ENCODE results near the gene QSOX1. TPM values are rescaled to one million over a fixed set of nuclear protein-coding genes. Genes with fewer than 3 reads are reported as not detected.

The QSOX1 gene
- total RNA-seq, 4 donors from 2014 or later, result 109 to 124 (median 119) TPM

GRCh38 chr1:180232521-180233043 is 77.9 kb downstream of the QSOX1 start:
- Histone ChIP-seq H3K27ac (no peak overlapping the region), H3K36me3 (no peaks in the 10 kb centered on the region), H3K27me3 (peaks cover 100% of the 10 kb centered on the region), H3K9me3 (no peaks in the 10 kb centered on the region), H3K4me1 (peaks cover 52 to 71% (median 59%) of the 10 kb centered on the region in 4 donors), H3K4me3 (no peak overlapping the region)
- 19% methylated on average over 11 of the region's 11 CpGs; no CpG with 5 or more reads in 1 of the 2 donors for WGBS, 2 donors (ENCODE audit: low coverage in 1 of 2)
- no peak for TF ChIP-seq EP300 (IDR thresholded peaks at IDR 0.05; ENCODE audit: low read depth)
- no peak for TF ChIP-seq POLR2A (IDR thresholded peaks at IDR 0.05)
- TF ChIP-seq, protein P1, sequence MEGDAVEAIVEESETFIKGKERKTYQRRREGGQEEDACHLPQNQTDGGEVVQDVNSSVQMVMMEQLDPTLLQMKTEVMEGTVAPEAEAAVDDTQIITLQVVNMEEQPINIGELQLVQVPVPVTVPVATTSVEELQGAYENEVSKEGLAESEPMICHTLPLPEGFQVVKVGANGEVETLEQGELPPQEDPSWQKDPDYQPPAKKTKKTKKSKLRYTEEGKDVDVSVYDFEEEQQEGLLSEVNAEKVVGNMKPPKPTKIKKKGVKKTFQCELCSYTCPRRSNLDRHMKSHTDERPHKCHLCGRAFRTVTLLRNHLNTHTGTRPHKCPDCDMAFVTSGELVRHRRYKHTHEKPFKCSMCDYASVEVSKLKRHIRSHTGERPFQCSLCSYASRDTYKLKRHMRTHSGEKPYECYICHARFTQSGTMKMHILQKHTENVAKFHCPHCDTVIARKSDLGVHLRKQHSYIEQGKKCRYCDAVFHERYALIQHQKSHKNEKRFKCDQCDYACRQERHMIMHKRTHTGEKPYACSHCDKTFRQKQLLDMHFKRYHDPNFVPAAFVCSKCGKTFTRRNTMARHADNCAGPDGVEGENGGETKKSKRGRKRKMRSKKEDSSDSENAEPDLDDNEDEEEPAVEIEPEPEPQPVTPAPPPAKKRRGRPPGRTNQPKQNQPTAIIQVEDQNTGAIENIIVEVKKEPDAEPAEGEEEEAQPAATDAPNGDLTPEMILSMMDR (IDR thresholded peaks at IDR 0.05), result no peak
- TF ChIP-seq POLR2AphosphoS5 (IDR thresholded peaks at IDR 0.05), result no peak
- no peak for DNase-seq
- in situ Hi-C loops (cut with MboI; ENCODE audit: low pct_ligation_motif_present in 1 of 4, low pct_unique_long_range_greater_than_20kb in 1 of 4, low sequenced_read_pairs in 3 of 4), result no loop called here
- intact Hi-C loops (cut with DNase I; ENCODE audit: low total_unique reads), result no loop called here

GRCh38 chr1:180233191-180234011 is 78.7 kb downstream of the QSOX1 start:
- in situ Hi-C loops (cut with MboI; ENCODE audit: low pct_ligation_motif_present in 1 of 4, low pct_unique_long_range_greater_than_20kb in 1 of 4, low sequenced_read_pairs in 3 of 4) (no loop called here), intact Hi-C loops (cut with DNase I; ENCODE audit: low total_unique reads) (no loop called here)
- TF ChIP-seq EP300 (IDR thresholded peaks at IDR 0.05; ENCODE audit: low read depth), result no peak
- TF ChIP-seq POLR2AphosphoS5 (IDR thresholded peaks at IDR 0.05), result no peak
- TF ChIP-seq, protein P1 (IDR thresholded peaks at IDR 0.05), result no peak
- no peak for TF ChIP-seq POLR2A (IDR thresholded peaks at IDR 0.05)
- Histone ChIP-seq H3K36me3 (no peaks in the 10 kb centered on the region), H3K4me3 (no peak overlapping the region), H3K27ac (no peak overlapping the region), H3K9me3 (no peaks in the 10 kb centered on the region), H3K27me3 (peaks cover 100% of the 10 kb centered on the region), H3K4me1 (peaks cover 52 to 71% (median 59%) of the 10 kb centered on the region in 4 donors)
- DNase-seq, result no peak
- 0 to 11% methylated on average over 5 to 64 of the region's 71 CpGs for WGBS, 2 donors (ENCODE audit: low coverage in 1 of 2)

GRCh38 chr1:180234369-180235076 is 79.9 kb downstream of the QSOX1 start:
- TF ChIP-seq POLR2AphosphoS5 (IDR thresholded peaks at IDR 0.05), result peak in 1 of 3 donors; percentile 12
- no peak for TF ChIP-seq EP300 (IDR thresholded peaks at IDR 0.05; ENCODE audit: low read depth)
- 0 to 5% methylated on average over 7 to 45 of the region's 51 CpGs for WGBS, 2 donors (ENCODE audit: low coverage in 1 of 2)
- H3K36me3 ChIP-seq, result no peaks in the 10 kb centered on the region
- peaks cover 47 to 62% (median 52%) of the 10 kb centered on the region in 4 donors for H3K4me1 ChIP-seq
- H3K4me3 ChIP-seq, result peak overlapping the region in 3 of 4 donors; percentile 2 to 42 (median 7)
- H3K27ac ChIP-seq, result no peak overlapping the region
- intact Hi-C loops (cut with DNase I; ENCODE audit: low total_unique reads), result no loop called here
- in situ Hi-C loops (cut with MboI; ENCODE audit: low pct_ligation_motif_present in 1 of 4, low pct_unique_long_range_greater_than_20kb in 1 of 4, low sequenced_read_pairs in 3 of 4), result no loop called here
- peaks cover 100% of the 10 kb centered on the region for H3K27me3 ChIP-seq
- DNase-seq, result peak; percentile 59
- H3K9me3 ChIP-seq, result no peaks in the 10 kb centered on the region

DNA sequence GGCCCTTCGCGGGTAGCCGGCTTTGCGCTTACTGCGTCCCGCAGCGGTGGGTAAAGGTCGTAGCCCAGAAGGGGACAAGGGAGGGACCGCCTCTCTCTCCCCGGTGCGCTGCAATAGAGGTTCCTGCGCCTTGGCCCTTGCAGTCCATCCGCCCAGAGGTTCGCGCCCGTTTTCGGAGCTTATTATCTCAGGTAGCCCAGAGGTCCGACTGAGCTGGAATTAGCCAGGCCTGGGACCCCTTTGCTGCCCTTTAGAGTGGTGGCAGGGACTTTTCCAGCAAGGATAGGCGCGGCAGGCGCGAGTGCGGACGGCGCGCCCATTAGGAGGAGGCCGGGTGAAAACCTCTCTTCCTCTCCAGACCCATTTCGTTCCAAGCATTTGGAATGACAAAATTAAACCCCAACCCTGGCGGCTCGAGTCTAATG is 80.4 kb downstream of the QSOX1 start:
- intact Hi-C loops (cut with DNase I; ENCODE audit: low total_unique reads), result no loop called here

More for the DNA sequence above, 80.4 kb downstream of the QSOX1 start:
- Histone ChIP-seq H3K27me3 (peaks cover 100% of the 10 kb centered on the region), H3K4me1 (peaks cover 44 to 59% (median 48%) of the 10 kb centered on the region in 4 donors), H3K27ac (no peak overlapping the region), H3K36me3 (no peaks in the 10 kb centered on the region), H3K4me3 (peak overlapping the region in 3 of 4 donors; percentile 2 to 42 (median 7)), H3K9me3 (no peaks in the 10 kb centered on the region)
- 9% methylated on average over 29 of the region's 30 CpGs; no CpG with 5 or more reads in 1 of the 2 donors for WGBS, 2 donors (ENCODE audit: low coverage in 1 of 2)
- in situ Hi-C loops (cut with MboI; ENCODE audit: low pct_ligation_motif_present in 1 of 4, low pct_unique_long_range_greater_than_20kb in 1 of 4, low sequenced_read_pairs in 3 of 4), result no loop called here
- DNase-seq, result no peak
- no peak for TF ChIP-seq EP300 (IDR thresholded peaks at IDR 0.05; ENCODE audit: low read depth)
- TF ChIP-seq POLR2AphosphoS5 (IDR thresholded peaks at IDR 0.05), result no peak
- TF ChIP-seq, protein P1 (IDR thresholded peaks at IDR 0.05), result no peak
- no peak for TF ChIP-seq POLR2A (IDR thresholded peaks at IDR 0.05)

All from transverse colon (tissue), 4 donors.